SK-N-SH treated with all-trans-retinoic acid at 6 μM for 48 hours (cell line): ENCODE measurements around the gene HCN2.

Experiments
- ATAC-seq: fragments of 200-7000 bp; cut with Tn5 transposase; 3 replicates; pipeline ENCODE4 v1.9.1; 2020; ENCODE audit warnings: mild to moderate bottlenecking, moderate library complexity
- ARNTL ChIP-seq: fragments of 450-650 bp; formaldehyde crosslinking; IDR thresholded peaks from 2 replicates; pipeline ENCODE4 v1.5.0; 2020; ENCODE audit warnings: low read depth, mild to moderate bottlenecking, moderate library complexity, borderline replicate concordance
- CSDC2 ChIP-seq: fragments of 250-450 bp; sonication (Bioruptor Pico); IDR thresholded peaks from 2 replicates; pipeline ENCODE4 v1.5.0; 2020; ENCODE audit warnings: mild to moderate bottlenecking, moderate library complexity
- ESRRG ChIP-seq: fragments of 250-450 bp; sonication (Bioruptor Pico); IDR thresholded peaks from 2 replicates; pipeline ENCODE4 v1.6.1; 2021; ENCODE audit warnings: mild to moderate bottlenecking
- GLIS3 ChIP-seq: fragments of 250-450 bp; sonication (Bioruptor Pico); IDR thresholded peaks from 2 replicates; pipeline ENCODE4 v1.5.0; 2020; ENCODE audit warnings: mild to moderate bottlenecking, moderate library complexity
- ISL1 ChIP-seq: fragments of 250-450 bp; sonication (Bioruptor Pico); IDR thresholded peaks from 2 replicates; pipeline ENCODE4 v2.1.2; 2022; ENCODE audit warnings: mild to moderate bottlenecking, moderate library complexity
- OSR1 ChIP-seq: fragments of 250-450 bp; sonication (Bioruptor Pico); IDR thresholded peaks from 2 replicates; pipeline ENCODE4 v1.8.0; 2022; ENCODE audit warnings: moderate library complexity, mild to moderate bottlenecking, inconsistent platforms
- PPARA ChIP-seq: fragments of 250-450 bp; sonication (Bioruptor Pico); IDR thresholded peaks from 2 replicates; pipeline ENCODE4 v1.5.0; 2020; ENCODE audit warnings: mild to moderate bottlenecking, borderline replicate concordance
- RARB ChIP-seq: fragments of 250-450 bp; sonication (Bioruptor Pico); IDR thresholded peaks from 2 replicates; pipeline ENCODE4 v1.8.0; 2021; ENCODE audit warnings: mild to moderate bottlenecking, moderate library complexity
- SNAI2 ChIP-seq: fragments of 250-450 bp; sonication (Bioruptor Pico); IDR thresholded peaks from 2 replicates; pipeline ENCODE4 v1.5.0; 2020; ENCODE audit warnings: mild to moderate bottlenecking, moderate library complexity
- TCF4 ChIP-seq: fragments of 250-450 bp; sonication (Bioruptor Pico); IDR thresholded peaks from 2 replicates; pipeline ENCODE4 v1.8.0; 2021; ENCODE audit warnings: mild to moderate bottlenecking, moderate library complexity, borderline replicate concordance
- TOX ChIP-seq: fragments of 250-450 bp; sonication (Bioruptor Pico); IDR thresholded peaks from 2 replicates; pipeline ENCODE4 v1.8.0; 2021; ENCODE audit warnings: mild to moderate bottlenecking, moderate library complexity, borderline replicate concordance
- ZC3H10 ChIP-seq: fragments of 250-450 bp; sonication (Bioruptor Pico); IDR thresholded peaks from 2 replicates; pipeline ENCODE4 v1.5.1; 2021; ENCODE audit warnings: mild to moderate bottlenecking, moderate library complexity
- ZFP3 ChIP-seq: fragments of 250-450 bp; sonication (Bioruptor Pico); IDR thresholded peaks from 2 replicates; pipeline ENCODE4 v1.5.0; 2020; ENCODE audit warnings: mild to moderate bottlenecking, moderate library complexity
- ZFP30 ChIP-seq: fragments of 450-650 bp; formaldehyde crosslinking; IDR thresholded peaks from 2 replicates; pipeline ENCODE4 v1.5.0; 2022; ENCODE audit warnings: mild to moderate bottlenecking, moderate library complexity
- ZNF565 ChIP-seq: fragments of 450-650 bp; formaldehyde crosslinking; conservative IDR thresholded peaks from 2 replicates; pipeline ENCODE4 v1.5.0; 2020; ENCODE audit warnings: low read depth, mild to moderate bottlenecking, moderate library complexity
- ZNF70 ChIP-seq: fragments of 450-650 bp; formaldehyde crosslinking; IDR thresholded peaks from 2 replicates; pipeline ENCODE4 v1.5.0; 2020; ENCODE audit warnings: mild to moderate bottlenecking, moderate library complexity
- ZNF8 ChIP-seq: fragments of 450-650 bp; formaldehyde crosslinking; IDR thresholded peaks from 2 replicates; pipeline ENCODE4 v1.5.0; 2020; ENCODE audit warnings: mild to moderate bottlenecking, moderate library complexity
- TF ChIP-seq, protein P1 (sequence below): fragments of 250-450 bp; sonication (Bioruptor Pico); IDR thresholded peaks from 2 replicates; pipeline ENCODE4 v1.8.0; 2021; ENCODE audit warnings: low read depth, mild to moderate bottlenecking, moderate library complexity, borderline replicate concordance
- TF ChIP-seq, protein P2 (sequence below): fragments of 250-450 bp; sonication (Bioruptor Pico); IDR thresholded peaks from 2 replicates; pipeline ENCODE4 v1.8.0; 2020; ENCODE audit warnings: mild to moderate bottlenecking, moderate library complexity, borderline replicate concordance
- TF ChIP-seq, protein P3 (sequence below): fragments of 250-450 bp; sonication (Bioruptor Pico); IDR thresholded peaks from 2 replicates; pipeline ENCODE4 v1.5.0; 2020; ENCODE audit warnings: mild to moderate bottlenecking, moderate library complexity
- TF ChIP-seq, protein P4 (sequence below): fragments of 250-450 bp; sonication (Bioruptor Pico); IDR thresholded peaks from 2 replicates; pipeline ENCODE4 v1.5.1; 2020; ENCODE audit warnings: low read depth, mild to moderate bottlenecking, moderate library complexity

The HCN2 gene

DNA sequence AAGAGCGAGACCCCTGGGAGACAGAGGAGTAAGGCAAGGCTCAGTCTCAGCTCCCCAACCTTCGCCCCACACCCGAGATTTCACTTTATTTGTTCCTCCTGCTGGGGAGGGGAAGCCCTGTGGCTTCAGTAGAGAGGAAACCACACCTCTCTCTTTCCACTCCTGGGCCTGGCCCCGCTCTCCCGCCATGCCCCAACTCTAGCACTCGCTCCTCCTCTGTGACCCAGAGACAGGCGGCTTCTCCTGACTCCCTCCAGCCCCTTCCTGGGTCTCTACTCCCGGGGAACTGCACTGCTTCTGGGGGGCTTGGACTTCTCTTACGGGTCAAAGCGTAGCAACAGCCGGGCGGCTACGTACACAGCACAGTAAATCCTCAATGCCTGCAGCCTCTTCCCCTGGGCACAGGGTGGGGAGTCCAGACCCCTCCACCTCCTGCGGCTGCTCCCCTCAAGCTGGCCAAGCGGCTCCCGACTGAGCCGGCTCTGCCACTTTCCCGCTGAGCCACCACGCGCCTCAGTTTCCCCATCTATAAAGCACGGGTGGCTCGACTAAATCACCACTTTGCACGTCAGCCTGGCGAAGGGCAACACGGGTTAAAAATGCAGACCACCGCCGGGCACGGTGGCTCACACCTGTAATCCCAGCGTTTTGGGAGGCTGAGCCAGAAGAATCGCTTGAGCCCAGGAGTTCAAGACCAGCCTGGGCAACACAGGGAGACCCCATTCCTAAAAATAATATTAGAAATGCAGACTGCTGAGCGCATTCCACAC lies 71.9 kb downstream of the HCN2 start (continued):
- TF ChIP-seq, protein P1, sequence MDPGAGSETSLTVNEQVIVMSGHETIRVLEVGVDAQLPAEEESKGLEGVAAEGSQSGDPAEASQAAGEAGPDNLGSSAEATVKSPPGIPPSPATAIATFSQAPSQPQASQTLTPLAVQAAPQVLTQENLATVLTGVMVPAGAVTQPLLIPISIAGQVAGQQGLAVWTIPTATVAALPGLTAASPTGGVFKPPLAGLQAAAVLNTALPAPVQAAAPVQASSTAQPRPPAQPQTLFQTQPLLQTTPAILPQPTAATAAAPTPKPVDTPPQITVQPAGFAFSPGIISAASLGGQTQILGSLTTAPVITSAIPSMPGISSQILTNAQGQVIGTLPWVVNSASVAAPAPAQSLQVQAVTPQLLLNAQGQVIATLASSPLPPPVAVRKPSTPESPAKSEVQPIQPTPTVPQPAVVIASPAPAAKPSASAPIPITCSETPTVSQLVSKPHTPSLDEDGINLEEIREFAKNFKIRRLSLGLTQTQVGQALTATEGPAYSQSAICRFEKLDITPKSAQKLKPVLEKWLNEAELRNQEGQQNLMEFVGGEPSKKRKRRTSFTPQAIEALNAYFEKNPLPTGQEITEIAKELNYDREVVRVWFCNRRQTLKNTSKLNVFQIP (CRISPR knock-in tag) = no peak
- TF ChIP-seq CSDC2 (CRISPR knock-in tag) (no peak), OSR1 (CRISPR knock-in tag) (no peak), RARB (CRISPR knock-in tag) (no peak)

DNA sequence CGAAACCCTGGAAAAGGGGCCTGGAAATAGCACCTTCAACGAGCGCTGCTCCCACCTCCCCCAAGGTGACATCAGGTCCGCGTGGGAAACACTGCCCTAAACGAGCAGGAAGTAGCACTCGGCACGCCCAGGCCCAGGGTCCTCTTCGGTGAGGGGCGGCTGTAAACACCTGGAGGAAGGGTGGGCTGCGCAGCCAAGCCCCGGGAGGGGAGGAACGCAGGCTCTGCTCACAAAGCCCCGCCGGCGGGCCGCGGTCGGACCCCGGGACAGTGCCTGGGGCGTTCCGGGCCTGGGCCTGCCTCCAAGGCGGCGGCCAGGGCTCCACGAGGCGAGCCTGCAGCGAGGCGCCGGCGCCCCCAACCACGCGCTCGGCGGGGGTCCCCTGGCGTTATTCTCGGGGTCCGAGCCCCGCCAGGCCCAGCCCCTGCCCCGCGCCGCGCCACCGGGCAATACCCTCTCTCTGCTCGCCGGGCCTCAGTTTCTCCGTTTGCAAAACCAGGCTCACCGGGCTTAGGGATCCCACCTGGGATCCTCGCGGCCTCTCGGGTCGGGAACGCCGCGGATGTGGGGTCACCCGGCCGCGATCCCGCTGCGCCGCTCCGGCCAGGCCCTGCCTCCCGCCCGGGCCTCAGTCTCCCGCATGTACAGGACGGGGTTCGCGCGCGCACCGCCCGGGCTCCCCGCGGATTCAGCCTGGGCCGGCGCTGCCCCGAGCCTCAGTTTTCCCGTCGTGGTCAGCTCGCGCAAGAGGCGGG lies 72.7 kb downstream of the HCN2 start:
- peak; percentile 13 for ATAC-seq
- no peak for TF ChIP-seq ESRRG (CRISPR knock-in tag)
- no peak for TF ChIP-seq ZFP30 (CRISPR knock-in tag)
- TF ChIP-seq, protein P2, sequence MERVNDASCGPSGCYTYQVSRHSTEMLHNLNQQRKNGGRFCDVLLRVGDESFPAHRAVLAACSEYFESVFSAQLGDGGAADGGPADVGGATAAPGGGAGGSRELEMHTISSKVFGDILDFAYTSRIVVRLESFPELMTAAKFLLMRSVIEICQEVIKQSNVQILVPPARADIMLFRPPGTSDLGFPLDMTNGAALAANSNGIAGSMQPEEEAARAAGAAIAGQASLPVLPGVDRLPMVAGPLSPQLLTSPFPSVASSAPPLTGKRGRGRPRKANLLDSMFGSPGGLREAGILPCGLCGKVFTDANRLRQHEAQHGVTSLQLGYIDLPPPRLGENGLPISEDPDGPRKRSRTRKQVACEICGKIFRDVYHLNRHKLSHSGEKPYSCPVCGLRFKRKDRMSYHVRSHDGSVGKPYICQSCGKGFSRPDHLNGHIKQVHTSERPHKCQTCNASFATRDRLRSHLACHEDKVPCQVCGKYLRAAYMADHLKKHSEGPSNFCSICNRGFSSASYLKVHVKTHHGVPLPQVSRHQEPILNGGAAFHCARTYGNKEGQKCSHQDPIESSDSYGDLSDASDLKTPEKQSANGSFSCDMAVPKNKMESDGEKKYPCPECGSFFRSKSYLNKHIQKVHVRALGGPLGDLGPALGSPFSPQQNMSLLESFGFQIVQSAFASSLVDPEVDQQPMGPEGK (CRISPR knock-in tag) = no peak
- TF ChIP-seq TOX (CRISPR knock-in tag) = no peak
- no peak for TF ChIP-seq ARNTL
- no peak for TF ChIP-seq ISL1 (CRISPR knock-in tag)
- no peak for TF ChIP-seq ZC3H10 (CRISPR knock-in tag)

DNA sequence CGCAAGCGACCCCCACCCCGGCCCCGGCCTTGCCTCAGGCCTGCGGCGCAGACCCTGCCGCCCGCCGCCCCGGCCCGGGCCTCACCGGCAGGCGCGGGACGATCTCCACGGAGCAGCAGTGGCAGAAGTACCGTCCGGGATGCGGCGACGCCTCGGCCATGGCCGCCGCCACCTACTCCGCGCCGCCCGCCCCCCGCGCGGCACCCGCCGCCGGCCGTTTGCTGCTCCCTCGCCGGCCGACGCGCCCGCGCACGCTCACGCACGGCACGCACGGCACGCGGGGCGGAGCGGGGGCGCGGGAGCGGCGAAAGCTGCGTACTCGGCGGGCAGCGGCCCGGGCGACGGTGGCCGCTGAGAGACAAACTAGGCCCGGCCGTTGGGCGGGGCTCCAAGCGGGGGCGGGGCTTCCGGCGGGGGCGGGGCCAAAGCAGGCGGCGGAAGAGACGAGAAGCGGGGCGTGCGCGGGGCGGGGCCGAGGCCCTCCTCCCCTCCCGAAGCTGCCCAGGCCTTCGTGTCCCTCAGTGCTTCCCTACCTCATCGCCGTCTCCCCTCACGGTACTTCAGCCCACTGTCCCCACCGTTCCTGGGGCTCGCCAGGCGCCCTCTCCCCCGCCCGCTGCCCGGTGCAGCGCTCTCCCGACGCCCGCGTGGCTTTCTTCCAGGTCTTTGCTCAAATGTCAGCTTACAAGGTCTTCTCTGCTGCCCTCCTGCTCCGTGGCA lies 73.4 kb downstream of the HCN2 start, which contains the start of gene RNF126:
TSS of gene RNF126 (minus strand) at position 253 of the 720 bp plus-strand sequence. CDS start at position 160, 93 bp downstream.
- ATAC-seq = peak; percentile 76
- TF ChIP-seq ZFP3 (CRISPR knock-in tag) (peak; percentile 82; the same call in 1 of the 2 replicates), ZNF8 (CRISPR knock-in tag) (no peak)

DNA sequence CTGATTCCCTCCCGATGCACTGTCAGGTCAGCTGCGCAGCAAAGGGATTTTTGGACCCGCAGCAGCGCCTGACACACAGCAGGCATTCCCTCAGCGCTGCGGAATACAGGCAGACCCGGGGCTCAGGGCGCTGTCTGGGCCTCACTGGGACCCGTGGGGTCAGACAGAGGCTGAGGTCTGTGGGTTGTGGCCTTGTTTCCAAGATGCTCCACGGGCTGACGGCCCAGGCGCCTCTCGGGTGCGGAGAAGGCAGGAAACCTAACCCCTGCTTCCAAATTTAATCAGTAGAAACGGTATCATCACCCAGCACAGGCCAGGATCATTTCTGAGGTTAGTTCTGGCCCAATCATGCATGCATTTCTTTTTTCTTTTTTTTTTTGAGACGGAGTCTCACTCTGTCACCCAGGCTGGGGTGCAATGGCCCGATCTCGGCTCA lies 74.0 kb downstream of the HCN2 start:
- no peak for ATAC-seq
- TF ChIP-seq GLIS3 (CRISPR knock-in tag) = no peak
- no peak for TF ChIP-seq ARNTL
- no peak for TF ChIP-seq ZFP30 (CRISPR knock-in tag)
- TF ChIP-seq PPARA (CRISPR knock-in tag) = no peak
- TF ChIP-seq SNAI2 (CRISPR knock-in tag) = no peak
- no peak for TF ChIP-seq ZNF70
- TF ChIP-seq, protein P3, sequence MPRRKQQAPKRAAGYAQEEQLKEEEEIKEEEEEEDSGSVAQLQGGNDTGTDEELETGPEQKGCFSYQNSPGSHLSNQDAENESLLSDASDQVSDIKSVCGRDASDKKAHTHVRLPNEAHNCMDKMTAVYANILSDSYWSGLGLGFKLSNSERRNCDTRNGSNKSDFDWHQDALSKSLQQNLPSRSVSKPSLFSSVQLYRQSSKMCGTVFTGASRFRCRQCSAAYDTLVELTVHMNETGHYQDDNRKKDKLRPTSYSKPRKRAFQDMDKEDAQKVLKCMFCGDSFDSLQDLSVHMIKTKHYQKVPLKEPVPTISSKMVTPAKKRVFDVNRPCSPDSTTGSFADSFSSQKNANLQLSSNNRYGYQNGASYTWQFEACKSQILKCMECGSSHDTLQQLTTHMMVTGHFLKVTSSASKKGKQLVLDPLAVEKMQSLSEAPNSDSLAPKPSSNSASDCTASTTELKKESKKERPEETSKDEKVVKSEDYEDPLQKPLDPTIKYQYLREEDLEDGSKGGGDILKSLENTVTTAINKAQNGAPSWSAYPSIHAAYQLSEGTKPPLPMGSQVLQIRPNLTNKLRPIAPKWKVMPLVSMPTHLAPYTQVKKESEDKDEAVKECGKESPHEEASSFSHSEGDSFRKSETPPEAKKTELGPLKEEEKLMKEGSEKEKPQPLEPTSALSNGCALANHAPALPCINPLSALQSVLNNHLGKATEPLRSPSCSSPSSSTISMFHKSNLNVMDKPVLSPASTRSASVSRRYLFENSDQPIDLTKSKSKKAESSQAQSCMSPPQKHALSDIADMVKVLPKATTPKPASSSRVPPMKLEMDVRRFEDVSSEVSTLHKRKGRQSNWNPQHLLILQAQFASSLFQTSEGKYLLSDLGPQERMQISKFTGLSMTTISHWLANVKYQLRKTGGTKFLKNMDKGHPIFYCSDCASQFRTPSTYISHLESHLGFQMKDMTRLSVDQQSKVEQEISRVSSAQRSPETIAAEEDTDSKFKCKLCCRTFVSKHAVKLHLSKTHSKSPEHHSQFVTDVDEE (CRISPR knock-in tag) = no peak
- TF ChIP-seq, protein P1 (CRISPR knock-in tag) = no peak
- no peak for TF ChIP-seq ZFP3 (CRISPR knock-in tag)
- TF ChIP-seq ZNF565 (CRISPR knock-in tag) = no peak
- TF ChIP-seq TCF4 (CRISPR knock-in tag) = no peak
- no peak for TF ChIP-seq ZC3H10 (CRISPR knock-in tag)
- TF ChIP-seq, protein P4, sequence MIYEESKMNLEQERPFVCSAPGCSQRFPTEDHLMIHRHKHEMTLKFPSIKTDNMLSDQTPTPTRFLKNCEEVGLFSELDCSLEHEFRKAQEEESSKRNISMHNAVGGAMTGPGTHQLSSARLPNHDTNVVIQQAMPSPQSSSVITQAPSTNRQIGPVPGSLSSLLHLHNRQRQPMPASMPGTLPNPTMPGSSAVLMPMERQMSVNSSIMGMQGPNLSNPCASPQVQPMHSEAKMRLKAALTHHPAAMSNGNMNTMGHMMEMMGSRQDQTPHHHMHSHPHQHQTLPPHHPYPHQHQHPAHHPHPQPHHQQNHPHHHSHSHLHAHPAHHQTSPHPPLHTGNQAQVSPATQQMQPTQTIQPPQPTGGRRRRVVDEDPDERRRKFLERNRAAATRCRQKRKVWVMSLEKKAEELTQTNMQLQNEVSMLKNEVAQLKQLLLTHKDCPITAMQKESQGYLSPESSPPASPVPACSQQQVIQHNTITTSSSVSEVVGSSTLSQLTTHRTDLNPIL (CRISPR knock-in tag) = no peak
- no peak for TF ChIP-seq OSR1 (CRISPR knock-in tag)
